Endothelial cell of hepatic sinusoid (primary cell): ENCODE results near the gene MED26.
"Not testable (repeated sequence)": the region's sequence is repeated elsewhere in the genome, so short reads cannot be mapped to it uniquely, and the experiment has no call there.

Source experiments
- in situ Hi-C: cut with HindIII; loops from 2 replicates; pipeline ENCODE4 v1.10.0; 2017; ENCODE audit warnings: low sequenced_read_pairs

MED26 gene

DNA sequence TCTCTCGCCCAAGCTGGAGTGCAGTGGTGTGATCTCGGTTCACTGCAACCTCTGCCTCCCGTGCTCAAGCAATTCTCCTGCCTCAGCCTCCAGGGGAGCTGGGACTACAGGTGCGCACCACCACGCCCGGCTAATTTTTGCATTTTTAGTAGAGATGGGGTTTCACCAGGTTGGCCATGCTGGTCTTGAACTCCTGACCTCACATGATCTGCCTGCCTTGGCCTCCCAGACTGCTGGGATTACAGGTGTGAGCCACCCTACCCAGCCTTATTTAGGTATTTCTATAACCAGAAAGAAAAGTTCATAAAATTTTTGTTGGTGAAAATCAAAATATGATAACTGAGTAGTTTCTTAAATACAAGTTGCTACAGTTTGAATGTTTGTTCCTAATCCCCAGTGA lies 84.3 kb downstream of the MED26 start:
- in situ Hi-C loops = not testable (repeated sequence)

- in situ Hi-C loops = no loop called here
These were observed 85.0 kb downstream of the MED26 start for GRCh38 chr19:16542910-16543472.

- in situ Hi-C loops = no loop called here
These were observed 85.7 kb downstream of the MED26 start, which contains the start of gene CHERP for GRCh38 chr19:16542045-16542909. CHERP (minus strand) TSS chr19:16542437; CDS start chr19:16542378, 59 bp downstream.

- in situ Hi-C loops = no loop called here
These were observed 86.4 kb downstream of the MED26 start for GRCh38 chr19:16541526-16542044.

- in situ Hi-C loops = no loop called here
These were observed 87.1 kb downstream of the MED26 start for GRCh38 chr19:16540948-16541347.

- in situ Hi-C loops = no loop called here
These were observed 90.9 kb downstream of the MED26 start for GRCh38 chr19:16537111-16537510.

DNA sequence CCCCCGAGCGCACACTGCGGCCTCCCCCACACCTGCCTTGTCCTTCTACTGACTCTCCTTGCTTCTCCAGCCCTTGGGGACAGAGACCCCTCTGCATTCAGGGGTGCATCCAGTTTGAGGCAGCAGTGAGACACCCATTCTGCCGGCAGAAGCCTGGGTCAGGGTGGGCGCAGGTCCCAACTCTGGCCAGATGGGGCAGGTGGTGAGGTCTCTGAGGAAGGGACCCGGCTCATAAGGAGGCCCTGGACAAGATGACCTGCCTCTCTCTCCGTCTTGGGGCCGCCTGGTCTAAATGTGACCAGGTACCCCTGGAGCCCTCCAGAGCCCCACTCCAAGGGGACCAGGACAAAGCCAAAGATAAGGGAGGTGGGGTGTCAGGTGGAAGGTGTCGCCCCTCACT lies 91.9 kb downstream of the MED26 start:
- in situ Hi-C loops = no loop called here

DNA sequence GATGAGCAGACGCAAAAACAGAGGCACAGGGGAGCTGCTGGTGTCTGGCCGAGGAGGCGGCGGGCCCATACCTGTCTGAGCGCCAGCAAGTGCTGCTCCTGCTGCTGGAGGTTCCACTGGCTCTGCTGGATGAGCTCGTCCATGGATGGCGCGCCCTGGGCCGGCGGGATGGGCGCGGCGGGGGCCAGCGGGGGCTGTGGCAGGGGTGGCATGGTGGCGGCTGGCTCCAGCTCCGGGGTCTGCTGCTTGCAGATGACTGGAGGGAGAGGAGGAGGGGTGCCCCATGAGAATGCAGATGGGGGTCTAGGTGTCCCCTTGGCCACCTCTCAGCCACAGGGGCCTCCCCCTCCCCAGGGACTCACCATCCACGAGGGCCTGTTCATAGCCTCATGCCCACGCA lies 92.6 kb downstream of the MED26 start:
- in situ Hi-C loops = no loop called here

DNA sequence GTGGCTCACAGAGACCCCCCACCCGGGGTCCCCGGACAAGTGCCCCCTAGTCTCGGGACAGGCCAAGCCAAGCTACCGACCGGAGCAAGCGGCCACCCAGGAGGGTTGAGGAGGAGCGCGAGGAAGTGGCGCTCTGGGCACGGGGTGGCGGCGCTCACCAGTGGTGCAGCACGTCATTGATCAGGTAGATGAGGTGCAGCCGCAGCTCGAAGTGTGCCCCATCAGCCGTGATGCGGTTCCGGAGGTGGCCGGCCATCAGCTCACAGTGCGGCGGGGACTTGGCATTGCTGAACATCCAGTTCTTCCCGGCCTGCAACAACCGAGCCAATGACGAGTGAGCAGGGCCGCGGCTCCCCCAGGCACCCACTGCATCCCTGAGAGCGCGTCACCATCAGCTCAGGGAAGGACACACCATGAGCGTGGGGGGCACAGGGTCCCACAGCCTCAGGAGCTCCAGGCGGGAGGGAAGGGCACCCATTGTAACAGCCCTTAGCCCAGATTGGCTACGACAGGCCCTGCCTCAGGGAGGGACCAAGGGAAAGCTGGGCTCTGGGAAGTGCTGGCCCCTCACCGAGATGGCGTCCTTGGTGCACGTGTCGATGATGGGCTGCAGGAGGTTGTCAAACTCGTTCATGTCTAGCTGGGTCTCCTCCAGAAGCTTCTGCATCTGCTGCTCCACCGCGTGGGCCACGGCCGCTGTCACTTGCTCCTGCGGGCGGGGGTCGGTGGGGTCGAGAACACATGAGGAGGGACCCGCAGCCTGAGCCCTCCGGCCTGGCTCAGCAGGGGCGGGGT lies 95.4 kb downstream of the MED26 start:
- in situ Hi-C loops = no loop called here

- in situ Hi-C loops = no loop called here
These were observed 96.7 kb downstream of the MED26 start for GRCh38 chr19:16531380-16531669.

DNA sequence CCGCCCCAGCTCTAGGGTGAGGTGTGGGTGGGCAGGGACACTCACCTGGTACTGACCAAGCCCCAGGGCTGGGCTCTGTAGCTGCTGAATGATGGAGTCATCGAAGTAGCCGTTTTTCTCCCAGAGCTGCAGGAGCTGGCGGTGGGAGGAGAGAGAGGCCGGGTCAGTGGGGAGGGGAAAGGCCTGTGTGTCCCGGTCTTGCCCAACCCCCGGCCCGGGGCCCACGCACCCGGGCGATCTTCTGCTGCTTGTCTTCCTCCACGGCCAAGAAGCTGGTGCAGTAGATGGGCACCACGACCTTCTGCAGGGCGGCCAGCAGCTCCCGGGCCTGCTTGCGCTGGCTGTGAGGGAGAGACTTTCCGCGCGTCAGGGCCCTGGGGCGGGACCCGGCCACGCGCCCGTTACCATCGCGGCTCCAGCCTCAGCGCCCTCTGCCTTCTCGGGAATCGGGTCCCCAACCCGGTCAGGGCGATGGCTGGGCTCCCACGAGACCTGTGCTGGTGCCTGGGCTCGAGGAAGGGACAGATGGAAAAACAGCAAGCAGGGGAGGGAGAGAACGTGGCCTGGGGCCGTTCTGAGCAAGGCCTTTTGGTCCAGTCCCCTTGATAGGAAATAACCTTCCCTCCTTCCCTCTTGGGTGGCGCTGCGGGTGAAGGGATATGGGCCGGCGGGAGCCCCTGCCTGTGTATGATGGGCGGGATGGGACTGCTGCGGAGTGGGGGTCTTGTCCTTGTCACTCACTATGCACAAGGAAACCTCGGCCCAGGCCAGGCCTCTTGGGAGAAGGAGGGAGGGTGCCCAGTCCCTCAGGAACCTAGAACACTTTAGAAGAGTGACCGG lies 97.2 kb downstream of the MED26 start:
- in situ Hi-C loops = no loop called here

DNA sequence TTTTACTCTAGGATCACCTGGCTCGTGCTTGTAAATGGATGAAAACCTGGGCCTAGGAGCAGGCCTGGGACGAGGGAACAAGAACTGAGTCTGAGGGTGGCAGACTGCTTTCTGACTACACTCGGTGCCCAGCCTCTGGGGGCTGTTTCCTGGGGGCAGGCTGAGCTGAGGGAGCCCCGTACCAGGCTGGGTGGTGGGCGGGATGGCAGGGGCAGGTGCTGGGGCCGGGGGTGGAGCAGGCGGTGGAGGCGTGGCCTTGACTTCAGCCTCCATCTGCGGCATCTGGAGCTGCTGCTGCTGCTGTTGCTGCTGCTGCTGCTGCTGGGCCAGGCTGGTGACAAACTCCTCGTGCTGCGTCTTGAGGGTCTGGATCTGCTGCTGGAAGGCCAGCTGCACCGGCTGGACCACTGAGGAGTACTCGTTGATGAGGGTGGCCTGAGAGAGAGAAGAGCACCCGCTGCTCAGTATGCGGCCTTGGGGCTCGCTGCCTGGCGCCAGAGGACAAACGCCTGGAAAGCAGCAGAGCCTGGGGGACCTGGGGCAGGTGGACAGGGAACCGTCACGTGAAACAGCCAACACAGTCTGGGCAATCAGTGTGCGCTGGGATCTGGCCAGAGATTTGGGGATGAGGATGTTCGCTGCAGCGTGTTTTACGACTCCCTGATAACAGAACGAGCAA lies 98.4 kb downstream of the MED26 start:
- in situ Hi-C loops = no loop called here

DNA sequence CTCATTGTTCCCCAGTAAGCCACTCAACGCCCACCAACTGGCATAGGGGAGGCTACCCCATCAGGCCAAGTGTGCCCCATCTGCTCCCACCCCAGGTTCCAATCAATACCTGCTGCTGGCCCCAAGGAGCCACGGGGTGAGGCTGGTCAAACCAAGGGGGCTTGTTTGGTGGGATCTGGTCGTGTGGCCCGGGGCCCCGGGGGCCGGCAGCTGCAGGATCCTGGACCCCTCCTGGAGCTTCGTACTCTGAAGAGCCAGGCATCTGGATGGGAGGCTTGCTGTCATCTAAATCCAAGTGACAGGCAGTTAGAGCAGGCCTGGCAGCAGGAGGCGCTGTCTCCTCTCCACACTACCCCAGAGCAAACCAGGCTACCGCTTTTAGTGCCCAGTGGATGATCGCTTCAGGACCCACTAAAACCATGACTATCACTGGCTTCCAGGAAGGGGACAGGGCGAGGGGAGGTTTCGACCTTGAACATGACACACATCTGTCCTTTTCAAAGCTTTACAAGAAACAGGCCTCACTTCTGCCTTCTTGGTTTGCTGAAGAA lies 100.0 kb downstream of the MED26 start:
- in situ Hi-C loops = no loop called here

DNA sequence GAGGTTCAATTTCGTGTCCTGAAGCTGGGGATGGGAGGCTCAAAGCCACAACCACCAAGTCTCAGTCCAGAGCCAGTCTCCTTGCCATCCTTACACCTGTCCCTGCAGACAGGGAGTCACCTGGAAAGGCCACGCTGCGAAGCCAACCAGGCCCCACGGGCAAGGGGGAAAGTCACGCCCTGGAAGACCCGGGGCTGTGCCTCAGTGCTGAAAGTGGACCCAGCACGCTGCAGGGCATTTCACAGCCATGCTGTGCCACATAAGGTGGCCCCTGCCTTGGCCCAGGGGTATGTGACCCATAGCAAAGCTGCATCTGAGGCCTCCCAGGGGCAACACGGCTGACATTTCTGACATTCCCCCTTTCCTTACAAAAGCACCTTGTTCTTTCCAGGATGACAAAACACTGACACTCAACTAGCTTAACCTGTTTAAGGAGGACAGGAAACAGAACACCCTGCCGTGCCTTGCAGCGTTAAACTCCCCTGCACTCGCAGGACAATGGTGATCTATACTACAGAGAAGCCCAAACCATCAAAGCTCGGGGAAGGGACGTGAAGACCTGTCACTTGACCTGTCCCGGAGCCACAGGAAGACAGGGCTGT lies 100.6 kb downstream of the MED26 start:
- in situ Hi-C loops = no loop called here

- in situ Hi-C loops = no loop called here
These were observed 102.1 kb downstream of the MED26 start for GRCh38 chr19:16525751-16526481.

DNA sequence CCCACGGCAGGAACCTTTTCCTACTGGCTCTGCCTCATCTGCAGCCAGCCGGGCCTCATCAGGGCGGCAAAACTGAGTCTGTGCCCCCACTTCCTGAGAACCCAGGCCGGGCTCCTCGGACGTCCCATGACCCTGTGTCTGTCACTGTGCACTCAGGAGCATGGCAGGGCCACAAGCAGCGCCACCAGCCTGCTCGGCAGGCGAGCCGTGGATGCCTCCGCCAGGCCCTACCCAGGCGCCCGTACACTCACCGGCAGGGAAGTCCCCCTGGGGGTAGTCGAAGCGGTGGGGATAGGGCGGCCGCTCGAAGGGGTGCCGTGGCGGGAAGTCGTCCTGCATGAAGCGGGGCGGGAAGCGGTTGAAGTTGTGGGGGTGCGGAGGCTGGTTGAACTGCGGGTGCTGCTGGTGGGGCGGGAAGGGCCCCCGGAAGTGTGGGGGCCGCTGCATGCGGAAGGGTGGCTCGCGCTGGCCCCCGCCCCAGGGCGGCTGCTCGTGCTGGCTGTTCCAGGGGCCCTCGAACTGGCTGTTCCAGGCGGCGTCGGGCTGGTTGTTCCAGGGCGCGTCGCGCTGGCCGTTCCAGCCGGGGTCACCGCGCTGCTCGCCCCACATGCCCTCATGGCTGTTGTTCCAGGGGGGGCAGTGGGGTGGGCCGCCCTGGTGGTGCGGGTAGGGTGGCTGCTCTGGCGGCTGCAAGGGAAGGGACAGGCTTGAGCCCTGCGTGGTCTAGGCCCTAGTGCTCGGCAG lies 102.8 kb downstream of the MED26 start:
- in situ Hi-C loops = no loop called here
